ENCODE data around the gene APLF.

The APLF gene

GRCh38 chr2:68606759-68607158 is 139.4 kb downstream of the APLF start:
- ChIA-PET CTCF (no interaction called here), POLR2A (no interaction called here)
- no peak for DNase-seq (ENCODE audit: extremely low spot score)
- TF ChIP-seq FOXA1 (IDR thresholded peaks at IDR 0.05), result no peak
- no peak for TF ChIP-seq ELF4 (IDR thresholded peaks at IDR 0.05)
- no peak for TF ChIP-seq TARDBP (IDR thresholded peaks at IDR 0.05)
- TF ChIP-seq LEF1 (IDR thresholded peaks at IDR 0.05; ENCODE audit: borderline replicate concordance), result no peak
- no peak for TF ChIP-seq HDGF (IDR thresholded peaks at IDR 0.05; ENCODE audit: borderline replicate concordance)
- no peak for TF ChIP-seq CTBP1 (IDR thresholded peaks at IDR 0.05; ENCODE audit: borderline replicate concordance)
- TF ChIP-seq NFRKB (IDR thresholded peaks at IDR 0.05), result no peak
- no peak for TF ChIP-seq SUZ12 (IDR thresholded peaks at IDR 0.05)
- no peak for TF ChIP-seq ARNT (IDR thresholded peaks at IDR 0.05)
- TF ChIP-seq FOXM1 (IDR thresholded peaks at IDR 0.05; ENCODE audit: borderline replicate concordance), result no peak
- TF ChIP-seq BHLHE40 (IDR thresholded peaks at IDR 0.05; ENCODE audit: borderline replicate concordance), result no peak
- no peak for TF ChIP-seq SP1 (IDR thresholded peaks at IDR 0.05)
- TF ChIP-seq FOXK2 (IDR thresholded peaks at IDR 0.05), result no peak
- no peak for TF ChIP-seq ZNF384 (IDR thresholded peaks at IDR 0.05)
- no peak for TF ChIP-seq PKNOX1 (IDR thresholded peaks at IDR 0.05)
- no peak for TF ChIP-seq L3MBTL2 (conservative IDR thresholded peaks at IDR 0.05)

GRCh38 chr2:68607837-68608236 is 140.5 kb downstream of the APLF start:
- ChIA-PET CTCF (interaction anchor here (1.3 kb wide), 1 partner anchor 13 kb away, joined by 3 read pairs; no protein-coding TSS in a partner anchor), POLR2A (no interaction called here)
- DNase-seq (ENCODE audit: extremely low spot score), result no peak
- TF ChIP-seq HDGF (IDR thresholded peaks at IDR 0.05; ENCODE audit: borderline replicate concordance) (no peak), FOXK2 (IDR thresholded peaks at IDR 0.05) (no peak), LEF1 (IDR thresholded peaks at IDR 0.05; ENCODE audit: borderline replicate concordance) (no peak), PKNOX1 (IDR thresholded peaks at IDR 0.05) (no peak), NFRKB (IDR thresholded peaks at IDR 0.05) (no peak), BHLHE40 (IDR thresholded peaks at IDR 0.05; ENCODE audit: borderline replicate concordance) (no peak), L3MBTL2 (conservative IDR thresholded peaks at IDR 0.05) (no peak), SUZ12 (IDR thresholded peaks at IDR 0.05) (no peak), SP1 (IDR thresholded peaks at IDR 0.05) (no peak), CTBP1 (IDR thresholded peaks at IDR 0.05; ENCODE audit: borderline replicate concordance) (no peak), ELF4 (IDR thresholded peaks at IDR 0.05) (no peak), FOXA1 (IDR thresholded peaks at IDR 0.05) (no peak), TARDBP (IDR thresholded peaks at IDR 0.05) (no peak), FOXM1 (IDR thresholded peaks at IDR 0.05; ENCODE audit: borderline replicate concordance) (no peak), ZNF384 (IDR thresholded peaks at IDR 0.05) (no peak), ARNT (IDR thresholded peaks at IDR 0.05) (no peak)

- DNase-seq (ENCODE audit: extremely low spot score), result no peak
- ChIA-PET POLR2A (no interaction called here), CTCF (interaction anchor here (0.7 kb wide), 1 partner anchor 18 kb away, joined by 3 read pairs; no protein-coding TSS in a partner anchor)
- TF ChIP-seq FOXK2 (IDR thresholded peaks at IDR 0.05) (no peak), FOXA1 (IDR thresholded peaks at IDR 0.05) (no peak), FOXM1 (IDR thresholded peaks at IDR 0.05; ENCODE audit: borderline replicate concordance) (no peak), SUZ12 (IDR thresholded peaks at IDR 0.05) (no peak), HDGF (IDR thresholded peaks at IDR 0.05; ENCODE audit: borderline replicate concordance) (no peak), SP1 (IDR thresholded peaks at IDR 0.05) (no peak), L3MBTL2 (conservative IDR thresholded peaks at IDR 0.05) (no peak), NFRKB (IDR thresholded peaks at IDR 0.05) (no peak), LEF1 (IDR thresholded peaks at IDR 0.05; ENCODE audit: borderline replicate concordance) (no peak), ZNF384 (IDR thresholded peaks at IDR 0.05) (no peak), TARDBP (IDR thresholded peaks at IDR 0.05) (no peak), ARNT (IDR thresholded peaks at IDR 0.05) (no peak), CTBP1 (IDR thresholded peaks at IDR 0.05; ENCODE audit: borderline replicate concordance) (no peak)
Observed at GRCh38 chr2:68612765-68613519, 145.6 kb downstream of the APLF start.

- no peak for DNase-seq (ENCODE audit: extremely low spot score)
- ChIA-PET POLR2A (no interaction called here), CTCF (no interaction called here)
- TF ChIP-seq HDGF (IDR thresholded peaks at IDR 0.05; ENCODE audit: borderline replicate concordance), result no peak
- no peak for TF ChIP-seq PKNOX1 (IDR thresholded peaks at IDR 0.05)
- no peak for TF ChIP-seq FOXA1 (IDR thresholded peaks at IDR 0.05)
- TF ChIP-seq L3MBTL2 (conservative IDR thresholded peaks at IDR 0.05), result no peak
- TF ChIP-seq ARNT (IDR thresholded peaks at IDR 0.05), result no peak
- TF ChIP-seq NFRKB (IDR thresholded peaks at IDR 0.05), result no peak
- TF ChIP-seq ELF4 (IDR thresholded peaks at IDR 0.05), result no peak
Observed at GRCh38 chr2:68620772-68621171, 153.4 kb downstream of the APLF start.

GRCh38 chr2:68623820-68624219 is 156.4 kb downstream of the APLF start:
- POLR2A ChIA-PET, result no interaction called here
- CTCF ChIA-PET, result no interaction called here

More at GRCh38 chr2:68623820-68624219, 156.4 kb downstream of the APLF start:
- no peak for DNase-seq (ENCODE audit: extremely low spot score)
- TF ChIP-seq FOXK2 (IDR thresholded peaks at IDR 0.05), result no peak
- TF ChIP-seq L3MBTL2 (conservative IDR thresholded peaks at IDR 0.05), result no peak
- no peak for TF ChIP-seq ELF4 (IDR thresholded peaks at IDR 0.05)
- no peak for TF ChIP-seq SUZ12 (IDR thresholded peaks at IDR 0.05)
- TF ChIP-seq CTBP1 (IDR thresholded peaks at IDR 0.05; ENCODE audit: borderline replicate concordance), result no peak
- TF ChIP-seq HDGF (IDR thresholded peaks at IDR 0.05; ENCODE audit: borderline replicate concordance), result no peak
- no peak for TF ChIP-seq SP1 (IDR thresholded peaks at IDR 0.05)
- no peak for TF ChIP-seq LEF1 (IDR thresholded peaks at IDR 0.05; ENCODE audit: borderline replicate concordance)
- no peak for TF ChIP-seq ZNF384 (IDR thresholded peaks at IDR 0.05)
- TF ChIP-seq PKNOX1 (IDR thresholded peaks at IDR 0.05), result no peak
- no peak for TF ChIP-seq NFRKB (IDR thresholded peaks at IDR 0.05)
- no peak for TF ChIP-seq BHLHE40 (IDR thresholded peaks at IDR 0.05; ENCODE audit: borderline replicate concordance)
- no peak for TF ChIP-seq FOXM1 (IDR thresholded peaks at IDR 0.05; ENCODE audit: borderline replicate concordance)
- no peak for TF ChIP-seq FOXA1 (IDR thresholded peaks at IDR 0.05)
- no peak for TF ChIP-seq ARNT (IDR thresholded peaks at IDR 0.05)
- no peak for TF ChIP-seq TARDBP (IDR thresholded peaks at IDR 0.05)
